CD14-positive monocyte (primary cell): ENCODE measurements around the gene TMPRSS12. TPM values are rescaled to one million over a fixed set of nuclear protein-coding genes. Genes with fewer than 3 reads are reported as not detected.
A peak's percentile ranks its signal among the peaks of the same experiment; 100 is the strongest.

Experiments
- DNase-seq, 3 donors: peaks; one replicate each; pipeline ENCODE4 v3.0.0-alpha.2; 2011 to 2022
- H2AFZ ChIP-seq: 2 replicates; pipeline ENCODE4 v1.6.0; 2012; ENCODE audit warnings: mild to moderate bottlenecking, low read depth, low read length, inconsistent platforms; ENCODE audit not compliant: insufficient read depth, poor library complexity, severe bottlenecking
- H3K27ac ChIP-seq, 2 donors: 1 replicate in 1 of 2; 2 replicates in 1 of 2; pipeline ENCODE4 v1.5.1; 2012 to 2013; ENCODE audit warnings: low read length in 2 of 2, control low read depth in 1 of 2, inconsistent platforms in 1 of 2, low read depth in 1 of 2, mild to moderate bottlenecking in 1 of 2
- H3K27me3 ChIP-seq, 2 donors: one replicate each; pipeline versions ENCODE4 v1.6.0 to v1.6.1; 2011 to 2013; ENCODE audit warnings: low read length in 2 of 2; ENCODE audit not compliant: control insufficient read depth in 2 of 2, insufficient read depth in 2 of 2
- H3K36me3 ChIP-seq, 2 donors: replicated peaks in 1 of 2; 1 replicate in 1 of 2; 2 replicates in 1 of 2; pipeline versions ENCODE4 v1.5.1 to v1.6.1; 2012 to 2013; ENCODE audit warnings: low read length in 2 of 2, control low read depth in 1 of 2, inconsistent platforms in 1 of 2, mild to moderate bottlenecking in 1 of 2; ENCODE audit not compliant: insufficient read depth in 2 of 2, control insufficient read depth in 1 of 2
- H3K4me1 ChIP-seq, 2 donors: 1 replicate in 1 of 2; 2 replicates in 1 of 2; pipeline versions ENCODE4 v1.5.1 to v1.6.1; 2012 to 2013; ENCODE audit warnings: low read length in 2 of 2, control low read depth in 1 of 2, inconsistent platforms in 1 of 2, mild to moderate bottlenecking in 1 of 2, moderate library complexity in 1 of 2; ENCODE audit not compliant: insufficient read depth in 2 of 2, control insufficient read depth in 1 of 2
- H3K4me2 ChIP-seq: replicated peaks from 2 replicates; pipeline ENCODE3; 2012; ENCODE audit warnings: low read length, moderate library complexity, mild to moderate bottlenecking; ENCODE audit not compliant: poor library complexity, severe bottlenecking; ENCODE audit errors: extremely low read depth
- H3K4me3 ChIP-seq, 3 experiments: fragments of 200-600 bp in 1 of 3; sonication (generic) in 1 of 3; replicated peaks in 1 of 3; 1 replicate in 2 of 3; 2 replicates in 1 of 3; pipeline ENCODE4 v1.5.1; 2011 to 2013; ENCODE audit warnings: low read length in 3 of 3, mild to moderate bottlenecking in 3 of 3, control low read depth in 2 of 3, low read depth in 2 of 3, inconsistent platforms in 1 of 3, moderate library complexity in 1 of 3
- H3K79me2 ChIP-seq: 2 replicates; pipeline ENCODE4 v1.6.0; 2012; ENCODE audit warnings: mild to moderate bottlenecking, control low read depth, inconsistent platforms, low read length, moderate library complexity; ENCODE audit not compliant: insufficient read depth
- H3K9ac ChIP-seq: 2 replicates; pipeline ENCODE4 v1.6.0; 2017; ENCODE audit warnings: low read length, mild to moderate bottlenecking; ENCODE audit not compliant: insufficient read depth, poor library complexity, severe bottlenecking
- H3K9me3 ChIP-seq, 2 donors: replicated peaks in 1 of 2; 1 replicate in 1 of 2; 2 replicates in 1 of 2; pipeline versions ENCODE4 v1.5.1 to v1.6.1; 2012 to 2013; ENCODE audit warnings: low read length in 2 of 2, control low read depth in 1 of 2; ENCODE audit not compliant: control insufficient read depth in 1 of 2, insufficient read depth in 1 of 2
- H4K20me1 ChIP-seq: 2 replicates; pipeline ENCODE4 v1.6.0; 2012; ENCODE audit warnings: mild to moderate bottlenecking, low read length, control low read depth, moderate library complexity; ENCODE audit not compliant: insufficient read depth
- H3K27ac Mint-ChIP-seq, 7 donors: one replicate each; pipeline ENCODE4 v1.8.0; 2020; ENCODE audit warnings: mild to moderate bottlenecking in 7 of 7, mixed read lengths in 7 of 7, moderate library complexity in 6 of 7, inconsistent platforms in 2 of 7
- H3K27me3 Mint-ChIP-seq, 3 donors: one replicate each; pipeline ENCODE4 v1.8.0; 2021 to 2022; ENCODE audit warnings: low read depth in 3 of 3, mild to moderate bottlenecking in 3 of 3, mixed read lengths in 3 of 3, moderate library complexity in 3 of 3, inconsistent platforms in 1 of 3
- H3K36me3 Mint-ChIP-seq, 2 donors: one replicate each; pipeline ENCODE4 v1.8.0; 2020; ENCODE audit warnings: mixed read lengths in 2 of 2, inconsistent platforms in 1 of 2, mild to moderate bottlenecking in 1 of 2
- H3K4me1 Mint-ChIP-seq: one replicate; pipeline ENCODE4 v1.8.0; 2020; ENCODE audit warnings: mild to moderate bottlenecking, mixed read lengths
- H3K4me3 Mint-ChIP-seq, 2 donors: one replicate each; pipeline ENCODE4 v1.8.0; 2020; ENCODE audit warnings: mild to moderate bottlenecking in 2 of 2, mixed read lengths in 2 of 2, moderate library complexity in 1 of 2
- H3K9me3 Mint-ChIP-seq, 7 donors: one replicate each; pipeline ENCODE4 v1.8.0; 2020 to 2022; ENCODE audit warnings: mixed read lengths in 7 of 7, mild to moderate bottlenecking in 6 of 7, moderate library complexity in 6 of 7, inconsistent platforms in 2 of 7
- CTCF ChIP-seq: fragments of 200-600 bp; IDR thresholded peaks from one replicate; pipeline ENCODE4 v1.8.0; 2022; ENCODE audit warnings: antibody characterized with exemption, mild to moderate bottlenecking
- WGBS: methylation state at CpG from one replicate; pipeline ENCODE4 v1.1.5; 2013; ENCODE audit warnings: missing lambda C conversion rate; ENCODE audit not compliant: insufficient coverage; 5-methylcytosine and 5-hydroxymethylcytosine counted together
- intact Hi-C, 2 donors: fragments of 100-400 bp; cut with micrococcal nuclease; formaldehyde crosslinking; loops; one replicate each; pipeline versions ENCODE4 v1.15.0 to v1.15.1; 2023
- polyA plus RNA-seq, 3 donors: library from polyadenylated mRNA; depleted of rRNA in 1 of 3; unstranded in 2 of 3; stranded (reverse) in 1 of 3; fragments of 300-500 nt in 2 of 3; fragments of >200 nt in 1 of 3; fragmentation: Illumina TruSeq in 2 of 3; gene quantifications; 1 replicate in 2 of 3; 2 replicates in 1 of 3; pipeline ENCODE4 v1.2.3, GENCODE V29; 2012 to 2021

Gene TMPRSS12
- polyA plus RNA-seq, 3 donors: not detected

- Mint-ChIP-seq H3K27ac (no peak overlapping the region), H3K27me3 (peaks cover 2 to 6% (median 5%) of the 10 kb centered on the region in 3 donors), H3K4me1 (peaks cover 7% of the 10 kb centered on the region), H3K9me3 (peaks cover 7 to 27% (median 15%) of the 10 kb centered on the region in 7 donors), H3K4me3 (peak overlapping the region in 1 of 2 donors; percentile 77), H3K36me3 (no peaks in the 10 kb centered on the region)
- no peaks in the 10 kb centered on the region for H3K27me3 ChIP-seq
- H3K4me3 ChIP-seq: no peak overlapping the region
- no peaks in the 10 kb centered on the region for H4K20me1 ChIP-seq
- TF ChIP-seq CTCF: no peak
- no peaks in the 10 kb centered on the region for H3K4me1 ChIP-seq
- H3K9ac ChIP-seq: no peak overlapping the region
- peaks cover 0 to 8% of the 10 kb centered on the region in 2 donors for H3K9me3 ChIP-seq
- no peaks in the 10 kb centered on the region for H3K79me2 ChIP-seq
- H3K4me2 ChIP-seq: no peak overlapping the region
- H2AFZ ChIP-seq: no peak overlapping the region
- intact Hi-C loops: no loop called here
- DNase-seq: no peak
- no peak overlapping the region for H3K27ac ChIP-seq
- WGBS: 100% methylated on average over 1 of the region's 7 CpGs
- H3K36me3 ChIP-seq: no peaks in the 10 kb centered on the region
These were observed 802 bp upstream of the TMPRSS12 start for GRCh38 chr12:50841716-50842531.

GRCh38 chr12:50845021-50845647 lies 2.4 kb downstream of the TMPRSS12 start:
- no peak overlapping the region for H3K9ac ChIP-seq
- peaks cover 2 to 6% (median 5%) of the 10 kb centered on the region in 3 donors for H3K27me3 Mint-ChIP-seq
- no peak overlapping the region for H3K4me3 Mint-ChIP-seq
- H3K36me3 Mint-ChIP-seq: no peaks in the 10 kb centered on the region
- H3K4me1 ChIP-seq: no peaks in the 10 kb centered on the region
- H3K79me2 ChIP-seq: no peaks in the 10 kb centered on the region
- peaks cover 0 to 8% of the 10 kb centered on the region in 2 donors for H3K9me3 ChIP-seq
- H2AFZ ChIP-seq: no peak overlapping the region
- H3K27me3 ChIP-seq: no peaks in the 10 kb centered on the region
- no peak overlapping the region for H3K4me2 ChIP-seq
- no peak for DNase-seq
- peaks cover 7 to 26% (median 13%) of the 10 kb centered on the region in 7 donors for H3K9me3 Mint-ChIP-seq
- H3K4me3 ChIP-seq: no peak overlapping the region
- intact Hi-C loops: no loop called here
- no peak for TF ChIP-seq CTCF
- peaks cover 7% of the 10 kb centered on the region for H3K4me1 Mint-ChIP-seq
- H4K20me1 ChIP-seq: no peaks in the 10 kb centered on the region
- no peaks in the 10 kb centered on the region for H3K36me3 ChIP-seq
- no peak overlapping the region for H3K27ac ChIP-seq
- H3K27ac Mint-ChIP-seq: no peak overlapping the region
